ENCODE results near the gene C10orf71.

C10orf71 gene

DNA sequence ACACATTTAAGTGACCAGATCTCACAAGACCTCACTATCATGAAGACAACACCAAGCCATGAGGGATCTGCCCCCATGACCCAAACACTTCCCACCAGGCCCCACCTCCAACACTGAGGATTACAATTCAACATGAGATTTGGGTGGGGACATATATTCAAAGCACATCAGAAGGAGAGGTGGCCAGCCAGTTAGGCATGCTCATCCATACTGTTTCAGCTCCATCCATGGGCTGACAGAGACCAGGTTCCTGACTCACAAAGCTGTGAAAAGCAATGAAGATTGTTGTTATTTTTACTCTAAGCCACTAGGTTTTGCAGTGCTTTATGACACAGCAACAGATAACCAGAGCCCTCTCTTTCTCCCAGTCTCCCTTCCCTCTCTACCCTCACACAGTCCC, 36.0 kb downstream of the C10orf71 start:
- peaks cover 3% of the 10 kb centered on the region for H3K27me3 ChIP-seq (ENCODE audit: insufficient read depth, poor library complexity, severe bottlenecking)
- no peaks in the 10 kb centered on the region for H3K36me3 ChIP-seq (ENCODE audit: low read depth)
- no peaks in the 10 kb centered on the region for H3K9me3 ChIP-seq (ENCODE audit: severe bottlenecking)
- no peak for ATAC-seq (ENCODE audit: low read depth)
- TF ChIP-seq, protein P1, sequence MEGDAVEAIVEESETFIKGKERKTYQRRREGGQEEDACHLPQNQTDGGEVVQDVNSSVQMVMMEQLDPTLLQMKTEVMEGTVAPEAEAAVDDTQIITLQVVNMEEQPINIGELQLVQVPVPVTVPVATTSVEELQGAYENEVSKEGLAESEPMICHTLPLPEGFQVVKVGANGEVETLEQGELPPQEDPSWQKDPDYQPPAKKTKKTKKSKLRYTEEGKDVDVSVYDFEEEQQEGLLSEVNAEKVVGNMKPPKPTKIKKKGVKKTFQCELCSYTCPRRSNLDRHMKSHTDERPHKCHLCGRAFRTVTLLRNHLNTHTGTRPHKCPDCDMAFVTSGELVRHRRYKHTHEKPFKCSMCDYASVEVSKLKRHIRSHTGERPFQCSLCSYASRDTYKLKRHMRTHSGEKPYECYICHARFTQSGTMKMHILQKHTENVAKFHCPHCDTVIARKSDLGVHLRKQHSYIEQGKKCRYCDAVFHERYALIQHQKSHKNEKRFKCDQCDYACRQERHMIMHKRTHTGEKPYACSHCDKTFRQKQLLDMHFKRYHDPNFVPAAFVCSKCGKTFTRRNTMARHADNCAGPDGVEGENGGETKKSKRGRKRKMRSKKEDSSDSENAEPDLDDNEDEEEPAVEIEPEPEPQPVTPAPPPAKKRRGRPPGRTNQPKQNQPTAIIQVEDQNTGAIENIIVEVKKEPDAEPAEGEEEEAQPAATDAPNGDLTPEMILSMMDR (IDR thresholded peaks at IDR 0.05; ENCODE audit: poor library complexity, severe bottlenecking), result no peak
- no peak overlapping the region for H3K4me3 ChIP-seq (ENCODE audit: severe bottlenecking)
- H3K4me1 ChIP-seq (ENCODE audit: insufficient read depth, poor library complexity, severe bottlenecking), result no peaks in the 10 kb centered on the region
- H3K27ac ChIP-seq (ENCODE audit: poor library complexity, severe bottlenecking), result no peak overlapping the region
- DNase-seq (ENCODE audit: low spot score), result no peak

DNA sequence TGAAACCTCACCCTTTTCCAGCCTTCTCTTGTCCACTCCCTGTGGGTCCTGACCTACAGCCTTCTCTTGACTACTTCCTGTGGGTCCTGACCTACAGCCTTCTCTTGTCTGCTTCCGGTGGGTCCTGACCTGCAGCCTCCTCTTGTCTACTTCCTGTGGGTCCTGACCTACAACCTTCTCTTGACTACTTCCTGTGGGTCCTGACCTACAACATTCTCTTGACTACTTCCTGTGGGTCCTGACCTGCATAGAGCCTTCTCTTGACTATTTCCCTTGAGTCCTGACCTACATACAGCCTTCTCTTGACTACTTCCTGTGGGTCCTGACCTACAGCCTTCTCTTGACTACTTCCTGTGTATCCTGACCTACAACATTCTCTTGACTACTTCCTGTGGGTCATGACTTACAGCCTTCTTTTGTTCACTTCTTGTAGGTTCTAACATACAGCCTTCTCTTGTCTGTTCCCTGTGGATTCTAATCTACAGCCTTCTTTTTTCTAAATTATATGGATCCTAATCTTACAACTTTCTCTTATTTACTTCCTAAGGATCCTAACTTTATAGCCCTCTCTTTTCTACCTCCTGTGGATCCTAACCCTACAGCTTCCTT, 36.5 kb downstream of the C10orf71 start:
- Histone ChIP-seq H3K9me3 (ENCODE audit: severe bottlenecking) (no peaks in the 10 kb centered on the region), H3K27me3 (ENCODE audit: insufficient read depth, poor library complexity, severe bottlenecking) (peaks cover 3% of the 10 kb centered on the region), H3K36me3 (ENCODE audit: low read depth) (no peaks in the 10 kb centered on the region), H3K4me3 (ENCODE audit: severe bottlenecking) (no peak overlapping the region), H3K4me1 (ENCODE audit: insufficient read depth, poor library complexity, severe bottlenecking) (no peaks in the 10 kb centered on the region), H3K27ac (ENCODE audit: poor library complexity, severe bottlenecking) (no peak overlapping the region)
- TF ChIP-seq, protein P1 (IDR thresholded peaks at IDR 0.05; ENCODE audit: poor library complexity, severe bottlenecking), result no peak
- ATAC-seq (ENCODE audit: low read depth) (no peak), DNase-seq (ENCODE audit: low spot score) (no peak)

DNA sequence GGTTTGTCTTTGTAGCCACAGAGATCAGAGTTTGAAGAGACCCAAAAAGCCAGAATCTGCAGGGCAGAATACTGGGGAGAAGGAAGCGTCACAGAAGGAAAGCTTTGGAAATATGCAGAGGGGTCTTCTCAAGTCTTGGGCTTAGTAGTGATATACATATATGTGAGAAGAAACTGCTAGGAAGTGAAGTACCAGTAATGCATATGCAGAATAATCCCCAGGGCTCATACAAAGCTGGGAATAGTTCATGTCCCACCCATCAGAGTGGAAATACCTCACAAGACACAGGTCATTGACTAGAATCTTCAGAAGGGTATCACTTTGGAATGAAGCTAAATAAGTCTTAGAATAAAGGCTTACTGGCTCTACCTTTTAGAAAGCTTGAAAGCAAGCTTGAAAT, 39.6 kb downstream of the C10orf71 start:
- H3K9me3 ChIP-seq (ENCODE audit: severe bottlenecking), result no peaks in the 10 kb centered on the region
- H3K4me1 ChIP-seq (ENCODE audit: insufficient read depth, poor library complexity, severe bottlenecking), result no peaks in the 10 kb centered on the region
- H3K4me3 ChIP-seq (ENCODE audit: severe bottlenecking), result no peak overlapping the region
- peaks cover 12% of the 10 kb centered on the region for H3K27me3 ChIP-seq (ENCODE audit: insufficient read depth, poor library complexity, severe bottlenecking)
- DNase-seq (ENCODE audit: low spot score) (no peak), ATAC-seq (ENCODE audit: low read depth) (no peak)
- no peaks in the 10 kb centered on the region for H3K36me3 ChIP-seq (ENCODE audit: low read depth)
- no peak overlapping the region for H3K27ac ChIP-seq (ENCODE audit: poor library complexity, severe bottlenecking)
- TF ChIP-seq, protein P1 (IDR thresholded peaks at IDR 0.05; ENCODE audit: poor library complexity, severe bottlenecking), result no peak

GRCh38 chr10:49344840-49345239, 45.9 kb downstream of the C10orf71 start:
- ATAC-seq (ENCODE audit: low read depth), result no peak
- Histone ChIP-seq H3K27me3 (ENCODE audit: insufficient read depth, poor library complexity, severe bottlenecking) (peaks cover 24% of the 10 kb centered on the region), H3K9me3 (ENCODE audit: severe bottlenecking) (no peaks in the 10 kb centered on the region), H3K4me3 (ENCODE audit: severe bottlenecking) (no peak overlapping the region), H3K4me1 (ENCODE audit: insufficient read depth, poor library complexity, severe bottlenecking) (no peaks in the 10 kb centered on the region), H3K27ac (ENCODE audit: poor library complexity, severe bottlenecking) (no peak overlapping the region), H3K36me3 (ENCODE audit: low read depth) (no peaks in the 10 kb centered on the region)
- no peak for DNase-seq (ENCODE audit: low spot score)
- TF ChIP-seq, protein P1 (IDR thresholded peaks at IDR 0.05; ENCODE audit: poor library complexity, severe bottlenecking), result no peak

GRCh38 chr10:49347342-49347741, 48.4 kb downstream of the C10orf71 start:
- TF ChIP-seq, protein P1 (IDR thresholded peaks at IDR 0.05; ENCODE audit: poor library complexity, severe bottlenecking), result no peak
- Histone ChIP-seq H3K4me1 (ENCODE audit: insufficient read depth, poor library complexity, severe bottlenecking) (no peaks in the 10 kb centered on the region), H3K36me3 (ENCODE audit: low read depth) (no peaks in the 10 kb centered on the region), H3K27ac (ENCODE audit: poor library complexity, severe bottlenecking) (no peak overlapping the region), H3K27me3 (ENCODE audit: insufficient read depth, poor library complexity, severe bottlenecking) (peaks cover 24% of the 10 kb centered on the region), H3K9me3 (ENCODE audit: severe bottlenecking) (no peaks in the 10 kb centered on the region), H3K4me3 (ENCODE audit: severe bottlenecking) (no peak overlapping the region)
- ATAC-seq (ENCODE audit: low read depth) (no peak), DNase-seq (ENCODE audit: low spot score) (no peak)
